GM18951 (cell line): ENCODE results near the gene PSMB10.
"Not testable (repeated sequence)": the region's sequence is repeated elsewhere in the genome, so short reads cannot be mapped to it uniquely, and the experiment has no call there.

Source experiments
- POLR2A ChIP-seq: IDR thresholded peaks from 4 replicates; pipeline ENCODE4 v1.6.1; 2011; ENCODE audit warnings: mild to moderate bottlenecking; ENCODE audit not compliant: insufficient read length, insufficient read depth; ENCODE audit errors: extremely low read depth
- in situ Hi-C: fragments of 300-500 bp; cut with MboI; formaldehyde crosslinking; loops from one replicate; pipeline ENCODE4 v1.12.0; 2022; ENCODE audit warnings: low sequenced_read_pairs, mixed read lengths, inconsistent platforms; ENCODE audit not compliant: unreplicated experiment

PSMB10 gene

DNA sequence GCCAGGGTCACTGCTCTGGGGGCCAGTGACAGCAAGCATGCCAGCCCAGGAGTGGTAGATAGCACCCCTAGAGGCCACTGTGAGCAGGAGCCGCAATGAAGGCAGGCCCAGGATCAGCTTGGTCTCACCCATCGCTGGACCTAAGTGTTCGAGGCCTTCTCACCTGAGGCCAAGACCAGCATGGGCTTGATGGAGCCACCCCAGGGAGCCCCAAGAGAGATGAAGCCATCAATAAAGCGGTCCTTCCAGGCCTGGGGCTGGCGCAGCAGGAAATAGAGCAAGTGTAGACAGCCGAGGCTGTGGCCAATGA, 5.5 kb upstream of the PSMB10 start:
- no peak for TF ChIP-seq POLR2A
- in situ Hi-C loops = no loop called here

GRCh38 chr16:67941469-67942199, 5.0 kb upstream of the PSMB10 start:
- TF ChIP-seq POLR2A = no peak
- in situ Hi-C loops = no loop called here

DNA sequence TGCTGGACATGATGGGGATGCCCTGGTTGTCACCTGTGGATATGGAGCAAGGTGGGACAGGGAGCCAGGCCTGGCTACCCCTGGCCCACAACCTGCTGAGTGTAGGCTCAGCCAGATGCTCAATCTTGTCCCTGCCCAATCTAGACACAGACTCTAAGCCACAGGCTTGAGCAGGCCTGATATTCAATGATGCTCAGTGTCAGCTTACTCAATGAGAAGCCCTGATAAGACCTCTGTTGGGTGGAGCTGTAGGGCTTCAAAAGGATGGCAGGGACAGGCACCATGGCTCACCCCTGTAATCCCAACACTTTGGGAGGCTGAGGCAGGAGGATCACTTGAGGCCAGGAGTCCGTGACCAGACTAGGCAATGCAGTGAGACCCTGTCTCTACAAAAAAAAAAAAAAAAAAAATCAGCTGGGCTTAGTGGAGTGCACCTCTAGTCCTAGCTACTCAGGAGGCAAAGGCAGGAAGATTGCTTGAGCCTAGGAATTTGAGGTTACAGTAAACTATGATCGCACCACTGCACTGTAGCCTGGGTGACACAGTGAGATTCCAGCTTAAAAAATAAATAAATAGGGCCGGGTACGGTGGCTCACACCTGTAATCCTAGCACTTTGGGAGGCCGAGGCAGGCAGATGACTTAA, 3.9 kb upstream of the PSMB10 start:
- in situ Hi-C loops = no loop called here
- no peak for TF ChIP-seq POLR2A

- peak; percentile 6 for TF ChIP-seq POLR2A
- in situ Hi-C loops = no loop called here
Observed at GRCh38 chr16:67939507-67940445, 3.1 kb upstream of the PSMB10 start.

DNA sequence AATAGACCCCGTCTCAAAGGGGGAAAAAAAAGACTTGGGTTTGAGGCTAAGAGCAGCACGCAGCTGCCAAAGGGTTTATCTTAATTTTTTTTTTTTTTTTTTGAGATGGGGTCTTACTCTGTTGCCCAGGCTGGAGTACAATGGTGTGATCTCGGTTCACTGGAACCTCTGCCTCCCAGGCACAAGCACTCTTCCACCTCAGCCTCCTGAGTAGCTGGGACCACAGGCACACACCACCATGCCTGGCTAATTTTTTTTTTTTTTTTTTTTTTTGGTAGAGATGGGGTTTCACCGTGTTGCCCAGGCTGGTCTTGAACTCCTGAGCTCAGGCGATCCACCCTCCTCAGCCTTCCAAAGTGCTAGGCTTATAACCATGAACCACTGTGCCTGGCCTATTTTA, 1.1 kb upstream of the PSMB10 start:
- in situ Hi-C loops = not testable (repeated sequence)

DNA sequence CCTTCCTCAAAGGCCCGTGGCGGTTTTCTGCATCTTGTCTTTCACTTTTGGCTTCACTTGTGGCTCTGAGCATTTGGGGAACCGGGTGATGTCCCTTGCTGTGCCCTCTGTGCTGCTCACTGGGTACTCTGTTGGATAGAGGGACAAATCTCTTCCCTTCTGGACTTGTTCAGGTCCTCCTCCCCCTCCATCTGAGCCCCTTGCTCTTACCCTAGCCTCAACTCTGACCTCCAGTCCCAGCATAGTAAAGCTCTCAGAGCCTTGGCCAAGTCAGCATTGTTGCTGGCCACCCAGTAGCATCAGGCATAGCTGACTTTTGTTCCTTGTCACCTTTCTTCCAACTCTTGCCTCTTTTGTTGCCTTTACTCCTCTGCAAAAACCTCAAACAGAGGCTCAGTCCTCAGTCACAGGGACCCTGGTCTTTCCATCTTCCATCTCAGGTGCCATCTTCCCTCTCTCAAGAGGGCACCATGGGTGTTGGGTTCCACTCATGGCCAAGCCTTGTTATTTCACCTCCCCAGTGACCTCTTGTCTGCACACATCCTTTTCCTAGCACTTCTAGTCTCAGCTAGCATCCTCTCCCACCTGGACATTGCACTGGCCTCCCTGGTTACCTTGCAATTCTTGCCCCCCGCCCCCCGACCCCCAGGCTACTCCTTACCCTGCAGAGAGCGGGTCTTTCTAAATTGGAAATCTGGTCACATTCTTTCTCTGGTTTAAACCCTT, 393 bp upstream of the PSMB10 start:
- TF ChIP-seq POLR2A = peak; percentile 57
- in situ Hi-C loops = no loop called here

DNA sequence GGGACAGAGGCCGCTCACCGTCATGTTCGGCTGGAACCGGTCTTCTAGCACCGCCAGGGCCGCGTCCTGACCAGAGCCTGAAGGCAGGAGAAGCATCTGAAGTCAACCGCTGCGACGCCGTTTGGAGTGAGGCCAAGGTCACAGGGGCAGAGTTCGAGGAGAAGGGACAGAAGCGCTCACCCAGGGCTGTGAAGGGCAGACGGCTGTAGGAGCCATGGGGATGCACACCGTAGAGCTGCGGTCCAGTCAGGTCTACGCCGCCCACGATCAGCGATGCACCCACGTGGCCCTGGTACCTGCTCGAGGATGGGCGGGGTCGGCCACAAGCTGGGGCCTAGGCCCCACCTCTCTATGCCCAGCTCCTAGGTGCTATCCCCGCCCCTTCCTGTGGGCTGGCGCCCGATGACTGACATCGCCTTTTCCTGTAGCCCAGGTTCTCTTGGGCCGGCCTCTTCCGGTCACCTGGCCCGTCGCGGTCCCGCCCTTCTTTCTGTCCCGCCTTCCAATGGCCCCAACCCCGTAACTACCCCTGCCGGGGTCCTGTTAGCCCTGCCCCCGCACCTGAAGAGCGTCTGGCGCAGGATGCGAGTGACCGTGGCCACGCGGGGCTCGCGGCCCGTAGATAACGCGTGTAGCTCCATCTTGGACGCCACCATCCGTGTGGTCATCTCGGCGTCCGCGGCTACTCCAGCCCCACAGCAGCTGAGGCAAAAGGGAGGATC, 1.1 kb downstream of the PSMB10 start:
- in situ Hi-C loops = no loop called here
- TF ChIP-seq POLR2A = peak; percentile 93

- in situ Hi-C loops = no loop called here
- TF ChIP-seq POLR2A = no peak
Observed at GRCh38 chr16:67935101-67935401, 1.6 kb downstream of the PSMB10 start.

- TF ChIP-seq POLR2A = peak; percentile 37
- in situ Hi-C loops = no loop called here
Observed at GRCh38 chr16:67934306-67935100, 2.1 kb downstream of the PSMB10 start.

GRCh38 chr16:67933805-67934204, 2.8 kb downstream of the PSMB10 start:
- in situ Hi-C loops = no loop called here
- TF ChIP-seq POLR2A = no peak

DNA sequence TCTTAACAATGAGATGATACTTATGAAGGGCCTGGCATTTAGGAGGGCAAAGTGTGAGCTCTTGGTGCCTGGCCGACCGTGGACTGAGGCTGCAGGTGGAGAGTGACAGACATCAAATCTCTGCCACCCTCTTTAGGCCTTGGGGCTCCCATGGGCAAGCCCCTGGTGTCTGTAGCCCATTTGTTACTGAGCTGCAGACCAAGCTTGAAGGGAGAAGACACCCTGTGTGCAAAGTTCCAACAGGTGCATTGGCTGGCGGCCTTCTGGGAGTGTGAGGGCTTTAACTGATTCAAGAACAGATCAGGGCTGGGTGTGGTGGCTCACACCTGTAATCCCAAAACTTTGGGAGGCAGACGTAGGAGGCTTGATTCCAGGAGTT, 4.2 kb downstream of the PSMB10 start:
- no peak for TF ChIP-seq POLR2A
- in situ Hi-C loops = no loop called here
